ELR (cell line): ENCODE measurements around the gene DGKG.
A peak's percentile ranks its signal among the peaks of the same experiment; 100 is the strongest.

Source experiments
- DNase-seq: peaks from one replicate; pipeline ENCODE4 v3.0.0-alpha.2; 2015; ENCODE audit warnings: low read depth

DGKG gene

GRCh38 chr3:186171521-186171920 lies 190.5 kb downstream of the DGKG start:
- DNase-seq: no peak

- no peak for DNase-seq
These were observed 191.5 kb downstream of the DGKG start for GRCh38 chr3:186170516-186170915.

- DNase-seq: no peak
These were observed 192.7 kb downstream of the DGKG start for GRCh38 chr3:186169379-186169778.

GRCh38 chr3:186168976-186169375 lies 193.1 kb downstream of the DGKG start:
- no peak for DNase-seq

- no peak for DNase-seq
These were observed 194.2 kb downstream of the DGKG start for GRCh38 chr3:186167646-186168395.

GRCh38 chr3:186166491-186167288 lies 195.3 kb downstream of the DGKG start:
- no peak for DNase-seq

GRCh38 chr3:186166036-186166435 lies 196.0 kb downstream of the DGKG start:
- no peak for DNase-seq

GRCh38 chr3:186165331-186165730 lies 196.7 kb downstream of the DGKG start:
- no peak for DNase-seq

GRCh38 chr3:186164696-186165095 lies 197.3 kb downstream of the DGKG start:
- no peak for DNase-seq

GRCh38 chr3:186162221-186162620 lies 199.8 kb downstream of the DGKG start:
- no peak for DNase-seq

GRCh38 chr3:186160691-186161243 lies 201.3 kb downstream of the DGKG start:
- DNase-seq: no peak

- DNase-seq: no peak
These were observed 207.4 kb downstream of the DGKG start for GRCh38 chr3:186154641-186155040.

- no peak for DNase-seq
These were observed 209.1 kb downstream of the DGKG start for GRCh38 chr3:186152889-186153292.

- no peak for DNase-seq
These were observed 209.7 kb downstream of the DGKG start for GRCh38 chr3:186152361-186152798.

GRCh38 chr3:186151077-186151971 lies 210.7 kb downstream of the DGKG start:
- DNase-seq: peak; percentile 36

- peak; percentile 17 for DNase-seq
These were observed 211.8 kb downstream of the DGKG start for GRCh38 chr3:186150041-186150830.

GRCh38 chr3:186149319-186149960 lies 212.6 kb downstream of the DGKG start:
- DNase-seq: no peak

GRCh38 chr3:186144257-186144656 lies 217.8 kb downstream of the DGKG start:
- no peak for DNase-seq

GRCh38 chr3:186143250-186143649 lies 218.8 kb downstream of the DGKG start:
- DNase-seq: no peak

GRCh38 chr3:186142393-186142932 lies 219.6 kb downstream of the DGKG start:
- DNase-seq: no peak
